KMS-11 (cell line): Measurements from ENCODE around the gene RAPSN.

ENCODE experiments used
- H2AFZ ChIP-seq: fragments of 200-600 bp; sonication (generic); 2 replicates; pipeline ENCODE4 v1.6.1; 2016; ENCODE audit warnings: antibody characterized with exemption, mixed run types, low read depth
- H3K27ac ChIP-seq: fragments of 200-600 bp; sonication (generic); 2 replicates; pipeline ENCODE4 v1.6.1; 2016; ENCODE audit warnings: mild to moderate bottlenecking, mixed run types
- H3K27me3 ChIP-seq: fragments of 200-600 bp; sonication (generic); 2 replicates; pipeline ENCODE4 v1.6.1; 2017; ENCODE audit warnings: mild to moderate bottlenecking, low read depth, mixed run types, moderate library complexity; ENCODE audit not compliant: insufficient read depth
- H3K36me3 ChIP-seq: fragments of 200-600 bp; sonication (generic); 2 replicates; pipeline ENCODE4 v1.6.1; 2017; ENCODE audit warnings: mild to moderate bottlenecking, mixed run types; ENCODE audit not compliant: insufficient read depth
- H3K4me1 ChIP-seq: fragments of 200-600 bp; sonication (generic); 2 replicates; pipeline ENCODE4 v1.6.1; 2016; ENCODE audit warnings: mild to moderate bottlenecking, low read depth, mixed run types; ENCODE audit not compliant: poor library complexity, severe bottlenecking
- H3K4me2 ChIP-seq: fragments of 200-600 bp; sonication (generic); 2 replicates; pipeline ENCODE4 v1.7.0; 2016; ENCODE audit warnings: mild to moderate bottlenecking, mixed run types
- H3K4me3 ChIP-seq: fragments of 200-600 bp; sonication (generic); IDR thresholded peaks from 2 replicates; pipeline ENCODE4 v1.6.1; 2017; ENCODE audit warnings: low read depth, low read length, mixed read lengths; ENCODE audit not compliant: insufficient read depth
- H3K79me2 ChIP-seq: fragments of 200-600 bp; sonication (generic); 2 replicates; pipeline ENCODE4 v1.6.1; 2016; ENCODE audit warnings: low read depth, mixed run types; ENCODE audit not compliant: insufficient read depth
- H3K9ac ChIP-seq: fragments of 200-600 bp; sonication (generic); 2 replicates; pipeline ENCODE4 v1.6.1; 2016; ENCODE audit warnings: mild to moderate bottlenecking, mixed run types
- H4K20me1 ChIP-seq: fragments of 200-600 bp; sonication (generic); 2 replicates; pipeline ENCODE4 v1.6.1; 2016; ENCODE audit warnings: mild to moderate bottlenecking, mixed run types; ENCODE audit not compliant: insufficient read depth
- TF ChIP-seq, protein P1 (sequence below): fragments of 200-600 bp; sonication (generic); conservative IDR thresholded peaks from 2 replicates; pipeline ENCODE4 v1.6.1; 2017; ENCODE audit warnings: low read depth, mild to moderate bottlenecking, antibody characterized with exemption, low read length, moderate library complexity, mixed read lengths

RAPSN gene

GRCh38 chr11:47443817-47444216 is 5.1 kb downstream of the RAPSN start:
- H3K4me3 ChIP-seq, result no peak overlapping the region
- no peaks in the 10 kb centered on the region for H3K36me3 ChIP-seq
- H3K4me1 ChIP-seq, result no peaks in the 10 kb centered on the region
- no peak overlapping the region for H3K4me2 ChIP-seq
- H3K9ac ChIP-seq, result no peak overlapping the region
- H3K27ac ChIP-seq, result no peak overlapping the region
- H3K27me3 ChIP-seq, result no peaks in the 10 kb centered on the region
- no peak overlapping the region for H2AFZ ChIP-seq
- TF ChIP-seq, protein P1, sequence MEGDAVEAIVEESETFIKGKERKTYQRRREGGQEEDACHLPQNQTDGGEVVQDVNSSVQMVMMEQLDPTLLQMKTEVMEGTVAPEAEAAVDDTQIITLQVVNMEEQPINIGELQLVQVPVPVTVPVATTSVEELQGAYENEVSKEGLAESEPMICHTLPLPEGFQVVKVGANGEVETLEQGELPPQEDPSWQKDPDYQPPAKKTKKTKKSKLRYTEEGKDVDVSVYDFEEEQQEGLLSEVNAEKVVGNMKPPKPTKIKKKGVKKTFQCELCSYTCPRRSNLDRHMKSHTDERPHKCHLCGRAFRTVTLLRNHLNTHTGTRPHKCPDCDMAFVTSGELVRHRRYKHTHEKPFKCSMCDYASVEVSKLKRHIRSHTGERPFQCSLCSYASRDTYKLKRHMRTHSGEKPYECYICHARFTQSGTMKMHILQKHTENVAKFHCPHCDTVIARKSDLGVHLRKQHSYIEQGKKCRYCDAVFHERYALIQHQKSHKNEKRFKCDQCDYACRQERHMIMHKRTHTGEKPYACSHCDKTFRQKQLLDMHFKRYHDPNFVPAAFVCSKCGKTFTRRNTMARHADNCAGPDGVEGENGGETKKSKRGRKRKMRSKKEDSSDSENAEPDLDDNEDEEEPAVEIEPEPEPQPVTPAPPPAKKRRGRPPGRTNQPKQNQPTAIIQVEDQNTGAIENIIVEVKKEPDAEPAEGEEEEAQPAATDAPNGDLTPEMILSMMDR, result no peak
- H4K20me1 ChIP-seq, result no peaks in the 10 kb centered on the region
- no peaks in the 10 kb centered on the region for H3K79me2 ChIP-seq

GRCh38 chr11:47443028-47443700 is 5.8 kb downstream of the RAPSN start:
- Histone ChIP-seq H3K4me3 (no peak overlapping the region), H4K20me1 (no peaks in the 10 kb centered on the region), H2AFZ (no peak overlapping the region), H3K27ac (no peak overlapping the region), H3K79me2 (no peaks in the 10 kb centered on the region), H3K9ac (no peak overlapping the region), H3K4me1 (no peaks in the 10 kb centered on the region), H3K36me3 (no peaks in the 10 kb centered on the region), H3K27me3 (no peaks in the 10 kb centered on the region), H3K4me2 (no peak overlapping the region)
- TF ChIP-seq, protein P1, result no peak

- H3K4me1 ChIP-seq, result no peaks in the 10 kb centered on the region
- no peak overlapping the region for H3K4me2 ChIP-seq
- no peaks in the 10 kb centered on the region for H3K27me3 ChIP-seq
- no peak overlapping the region for H3K4me3 ChIP-seq
- no peaks in the 10 kb centered on the region for H4K20me1 ChIP-seq
- H3K9ac ChIP-seq, result no peak overlapping the region
- no peak overlapping the region for H3K27ac ChIP-seq
- TF ChIP-seq, protein P1, result no peak
- H2AFZ ChIP-seq, result no peak overlapping the region
- no peaks in the 10 kb centered on the region for H3K36me3 ChIP-seq
- H3K79me2 ChIP-seq, result no peaks in the 10 kb centered on the region
Measured at GRCh38 chr11:47442514-47442913, 6.4 kb downstream of the RAPSN start.

DNA sequence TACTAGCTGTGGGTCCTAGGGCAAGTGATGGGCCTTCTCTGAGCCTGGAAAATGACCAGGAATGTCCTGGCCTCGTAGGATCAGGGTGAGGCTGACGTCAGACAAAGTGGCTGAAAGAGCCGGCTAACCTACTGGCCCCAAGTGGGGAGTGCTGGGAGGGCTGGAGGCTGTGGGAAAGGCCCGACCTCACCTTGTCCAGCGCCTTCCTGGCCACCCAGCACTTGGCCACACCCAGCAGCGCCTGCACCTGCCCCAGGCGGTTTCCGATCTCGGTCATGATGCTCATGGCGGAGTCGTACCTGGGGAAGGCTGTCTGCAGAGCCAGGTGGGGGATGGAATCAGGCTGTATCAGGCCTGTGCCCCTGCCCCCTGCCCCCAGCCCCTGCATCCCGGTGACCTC is 7.5 kb downstream of the RAPSN start:
- Histone ChIP-seq H2AFZ (no peak overlapping the region), H3K27me3 (no peaks in the 10 kb centered on the region), H3K9ac (no peak overlapping the region), H3K79me2 (no peaks in the 10 kb centered on the region), H3K4me3 (no peak overlapping the region), H3K4me2 (no peak overlapping the region), H4K20me1 (no peaks in the 10 kb centered on the region), H3K4me1 (no peaks in the 10 kb centered on the region), H3K36me3 (no peaks in the 10 kb centered on the region), H3K27ac (no peak overlapping the region)
- TF ChIP-seq, protein P1, result no peak
